ENCODE data around the gene TEX13D.

DNA sequence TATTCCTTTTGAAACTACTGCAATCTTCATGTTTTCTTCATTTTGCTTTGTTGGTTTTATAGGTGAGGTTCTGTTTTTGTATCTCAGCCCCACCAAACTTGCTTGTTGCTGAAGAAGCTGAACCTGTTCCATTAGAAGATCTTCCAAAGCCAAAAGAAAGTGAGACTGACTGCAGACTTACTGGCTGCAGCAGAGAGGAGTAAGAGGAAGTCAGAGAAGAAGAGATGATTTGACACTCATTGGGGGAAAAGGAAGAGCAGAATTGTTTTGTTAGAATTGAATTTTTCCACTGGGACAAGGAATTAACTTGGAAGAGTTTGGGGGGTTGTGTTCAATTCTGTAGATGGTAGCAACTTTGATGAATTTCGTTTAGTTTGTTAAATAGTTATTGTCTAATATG, 3.1 kb downstream of the TEX13D start:
- TF ChIP-seq CTCF (IDR thresholded peaks at IDR 0.05): no peak
- no peak for TF ChIP-seq POLR2A (IDR thresholded peaks at IDR 0.05)

Measured in testis (tissue), 2 donors.